Measurements from ENCODE around the gene PGP. TPM values are rescaled to one million over a fixed set of nuclear protein-coding genes. Genes with fewer than 3 reads are reported as not detected.
A peak's percentile ranks its signal among the peaks of the same experiment; 100 is the strongest.

PGP gene
- total and polyA plus RNA-seq, 4 experiments from 2014 or later, result 7.8 to 27.3 (median 19.7) TPM

GRCh38 chr16:2194852-2195321 is 19.8 kb downstream of the PGP start:
- peaks cover 30% of the 10 kb centered on the region for H3K27me3 ChIP-seq (ENCODE audit: insufficient read depth, low read length)
- intact Hi-C loops (cut with micrococcal nuclease), result loop anchor here (1.0 to 2.0 kb wide), 5 partner anchors 39 to 292 kb away; partner anchors contain the start of genes ABCA3, ECI1 and RNPS1
- H3K27ac Mint-ChIP-seq, result peak overlapping the region in 1 of 7 donors; percentile 55

GRCh38 chr16:2194166-2194834 is 20.3 kb downstream of the PGP start:
- Histone ChIP-seq H3K4me3 (ENCODE audit: low read length in 2 of 2) (no peak overlapping the region), H3K9me3 (ENCODE audit: control insufficient read depth in 1 of 2, low read length in 2 of 2) (no peaks in the 10 kb centered on the region), H3K27ac (ENCODE audit: low read depth, low read length) (no peak overlapping the region), H3K4me1 (ENCODE audit: insufficient read depth, low read length) (peaks cover 11% of the 10 kb centered on the region), H3K27me3 (ENCODE audit: insufficient read depth, low read length) (peaks cover 30% of the 10 kb centered on the region), H3K36me3 (ENCODE audit: insufficient read depth, low read length) (no peaks in the 10 kb centered on the region)
- Mint-ChIP-seq H3K4me1 (peaks cover 2 to 13% (median 7%) of the 10 kb centered on the region in 4 donors), H3K4me3 (peak overlapping the region in 1 of 8 donors; percentile 80), H3K27me3 (peaks cover 15 to 19% of the 10 kb centered on the region in 2 donors), H3K9me3 (no peaks in the 10 kb centered on the region), H3K36me3 (no peaks in the 10 kb centered on the region), H3K27ac (peak overlapping the region in 1 of 7 donors; percentile 55)
- intact Hi-C loops (cut with micrococcal nuclease), result loop anchor here (2.0 kb wide), 1 partner anchor 75 kb away; the partner anchor contains the start of gene RNPS1
- CTCF ChIA-PET (ENCODE audit: partially characterized antibody), result interaction anchor here (0.7 to 3.3 kb wide), 21 partner anchors 22 to 308 kb away, joined by 3 to 42 read pairs (median 5); partner anchors contain the start of genes ABCA3, ECI1 and TEDC2
- POLR2A ChIA-PET (ENCODE audit: partially characterized antibody), result interaction anchor here (1.0 to 3.6 kb wide), 7 partner anchors 11 to 307 kb away, joined by 3 to 29 read pairs (median 9); partner anchors contain the start of genes ECI1, MLST8, PGP and TEDC2
- no peak for DNase-seq

More at GRCh38 chr16:2194852-2195321, 19.8 kb downstream of the PGP start:
- Histone ChIP-seq H3K4me3 (ENCODE audit: low read length in 2 of 2) (no peak overlapping the region), H3K9me3 (ENCODE audit: control insufficient read depth in 1 of 2, low read length in 2 of 2) (no peaks in the 10 kb centered on the region), H3K27ac (ENCODE audit: low read depth, low read length) (no peak overlapping the region), H3K4me1 (ENCODE audit: insufficient read depth, low read length) (peaks cover 11% of the 10 kb centered on the region), H3K36me3 (ENCODE audit: insufficient read depth, low read length) (no peaks in the 10 kb centered on the region)
- H3K4me3 Mint-ChIP-seq, result peak overlapping the region in 4 of 8 donors; percentile 49 to 80 (median 64)
- H3K9me3 Mint-ChIP-seq, result no peaks in the 10 kb centered on the region
- ChIA-PET CTCF (ENCODE audit: partially characterized antibody) (interaction anchor here (0.7 to 3.3 kb wide), 21 partner anchors 21 to 307 kb away, joined by 3 to 42 read pairs (median 5); partner anchors contain the start of genes ABCA3, ECI1 and TEDC2), POLR2A (ENCODE audit: partially characterized antibody) (interaction anchor here (1.0 to 3.6 kb wide), 7 partner anchors 10 to 306 kb away, joined by 3 to 29 read pairs (median 9); partner anchors contain the start of genes ECI1, MLST8, PGP and TEDC2)
- peaks cover 2 to 13% (median 7%) of the 10 kb centered on the region in 4 donors for H3K4me1 Mint-ChIP-seq
- peak; percentile 55 to 61 (median 57) for DNase-seq
- H3K27me3 Mint-ChIP-seq, result peaks cover 15 to 19% of the 10 kb centered on the region in 2 donors
- H3K36me3 Mint-ChIP-seq, result no peaks in the 10 kb centered on the region

- peaks cover 2 to 7% (median 4%) of the 10 kb centered on the region in 4 donors for H3K4me1 Mint-ChIP-seq
- Histone ChIP-seq H3K27me3 (ENCODE audit: insufficient read depth, low read length) (peaks cover 10% of the 10 kb centered on the region), H3K4me1 (ENCODE audit: insufficient read depth, low read length) (peaks cover 11% of the 10 kb centered on the region), H3K4me3 (ENCODE audit: low read length in 2 of 2) (no peak overlapping the region), H3K9me3 (ENCODE audit: control insufficient read depth in 1 of 2, low read length in 2 of 2) (no peaks in the 10 kb centered on the region), H3K27ac (ENCODE audit: low read depth, low read length) (no peak overlapping the region), H3K36me3 (ENCODE audit: insufficient read depth, low read length) (no peaks in the 10 kb centered on the region)
- H3K9me3 Mint-ChIP-seq, result no peaks in the 10 kb centered on the region
- no peak overlapping the region for H3K27ac Mint-ChIP-seq
- DNase-seq, result no peak
- no peaks in the 10 kb centered on the region for H3K36me3 Mint-ChIP-seq
- H3K4me3 Mint-ChIP-seq, result no peak overlapping the region
- intact Hi-C loops (cut with micrococcal nuclease), result no loop called here
- POLR2A ChIA-PET (ENCODE audit: partially characterized antibody), result interaction anchor here (1.0 kb wide), 1 partner anchor 36 kb away, joined by 3 read pairs; no protein-coding TSS in a partner anchor
- CTCF ChIA-PET (ENCODE audit: partially characterized antibody), result no interaction called here
- H3K27me3 Mint-ChIP-seq, result peaks cover 3 to 8% of the 10 kb centered on the region in 2 donors
Measured at GRCh38 chr16:2191446-2191706, 23.3 kb downstream of the PGP start.

- Histone ChIP-seq H3K36me3 (ENCODE audit: insufficient read depth, low read length) (no peaks in the 10 kb centered on the region), H3K27ac (ENCODE audit: low read depth, low read length) (no peak overlapping the region), H3K9me3 (ENCODE audit: control insufficient read depth in 1 of 2, low read length in 2 of 2) (no peaks in the 10 kb centered on the region), H3K4me3 (ENCODE audit: low read length in 2 of 2) (no peak overlapping the region), H3K4me1 (ENCODE audit: insufficient read depth, low read length) (peaks cover 10% of the 10 kb centered on the region), H3K27me3 (ENCODE audit: insufficient read depth, low read length) (peaks cover 10% of the 10 kb centered on the region)
- no peak for DNase-seq
- no peak overlapping the region for H3K27ac Mint-ChIP-seq
- H3K36me3 Mint-ChIP-seq, result no peaks in the 10 kb centered on the region
- no peak overlapping the region for H3K4me3 Mint-ChIP-seq
- H3K9me3 Mint-ChIP-seq, result no peaks in the 10 kb centered on the region
- peaks cover 2 to 7% (median 4%) of the 10 kb centered on the region in 4 donors for H3K4me1 Mint-ChIP-seq
- H3K27me3 Mint-ChIP-seq, result peaks cover 3 to 8% of the 10 kb centered on the region in 2 donors
- POLR2A ChIA-PET (ENCODE audit: partially characterized antibody), result interaction anchor here (1.0 kb wide), 1 partner anchor 36 kb away, joined by 3 read pairs; no protein-coding TSS in a partner anchor
- CTCF ChIA-PET (ENCODE audit: partially characterized antibody), result no interaction called here
- intact Hi-C loops (cut with micrococcal nuclease), result no loop called here
Measured at GRCh38 chr16:2190659-2191445, 23.8 kb downstream of the PGP start.

- H3K27ac Mint-ChIP-seq, result no peak overlapping the region
Measured at GRCh38 chr16:2190002-2190658, 24.5 kb downstream of the PGP start.

GRCh38 chr16:2189252-2189893 is 25.3 kb downstream of the PGP start:
- no peaks in the 10 kb centered on the region for H3K9me3 ChIP-seq (ENCODE audit: control insufficient read depth in 1 of 2, low read length in 2 of 2)

More at GRCh38 chr16:2190002-2190658, 24.5 kb downstream of the PGP start:
- Histone ChIP-seq H3K27ac (ENCODE audit: low read depth, low read length) (no peak overlapping the region), H3K27me3 (ENCODE audit: insufficient read depth, low read length) (peaks cover 7% of the 10 kb centered on the region), H3K4me3 (ENCODE audit: low read length in 2 of 2) (no peak overlapping the region), H3K4me1 (ENCODE audit: insufficient read depth, low read length) (peaks cover 3% of the 10 kb centered on the region), H3K36me3 (ENCODE audit: insufficient read depth, low read length) (no peaks in the 10 kb centered on the region), H3K9me3 (ENCODE audit: control insufficient read depth in 1 of 2, low read length in 2 of 2) (no peaks in the 10 kb centered on the region)
- no peaks in the 10 kb centered on the region for H3K36me3 Mint-ChIP-seq
- POLR2A ChIA-PET (ENCODE audit: partially characterized antibody), result interaction anchor here (1.0 kb wide), 1 partner anchor 35 kb away, joined by 3 read pairs; no protein-coding TSS in a partner anchor
- intact Hi-C loops (cut with micrococcal nuclease), result no loop called here
- H3K27me3 Mint-ChIP-seq, result peaks cover 3 to 8% of the 10 kb centered on the region in 2 donors
- H3K9me3 Mint-ChIP-seq, result no peaks in the 10 kb centered on the region
- H3K4me1 Mint-ChIP-seq, result peaks cover 2 to 6% (median 4%) of the 10 kb centered on the region in 4 donors
- H3K4me3 Mint-ChIP-seq, result no peak overlapping the region
- CTCF ChIA-PET (ENCODE audit: partially characterized antibody), result no interaction called here
- DNase-seq, result no peak

More at GRCh38 chr16:2189252-2189893, 25.3 kb downstream of the PGP start:
- intact Hi-C loops (cut with micrococcal nuclease), result no loop called here
- ChIA-PET POLR2A (ENCODE audit: partially characterized antibody) (interaction anchor here (1.0 kb wide), 1 partner anchor 34 kb away, joined by 4 read pairs; the partner anchor contains the start of gene TRAF7), CTCF (ENCODE audit: partially characterized antibody) (no interaction called here)
- no peak overlapping the region for H3K4me3 ChIP-seq (ENCODE audit: low read length in 2 of 2)
- Mint-ChIP-seq H3K27me3 (peaks cover 0 to 3% of the 10 kb centered on the region in 2 donors), H3K4me1 (no peaks in the 10 kb centered on the region), H3K27ac (no peak overlapping the region), H3K9me3 (no peaks in the 10 kb centered on the region), H3K4me3 (no peak overlapping the region), H3K36me3 (no peaks in the 10 kb centered on the region)
- no peak overlapping the region for H3K27ac ChIP-seq (ENCODE audit: low read depth, low read length)
- no peaks in the 10 kb centered on the region for H3K36me3 ChIP-seq (ENCODE audit: insufficient read depth, low read length)
- no peak for DNase-seq
- H3K27me3 ChIP-seq (ENCODE audit: insufficient read depth, low read length), result no peaks in the 10 kb centered on the region
- no peaks in the 10 kb centered on the region for H3K4me1 ChIP-seq (ENCODE audit: insufficient read depth, low read length)

Measured in CD4-positive, alpha-beta memory T cell (primary cell).